Endodermal cell (in vitro differentiated cells): Measurements from ENCODE around the gene PTPRK. TPM values are rescaled to one million over a fixed set of nuclear protein-coding genes. Genes with fewer than 3 reads are reported as not detected.

Experiments used
- DNase-seq: peaks from one replicate; pipeline ENCODE4 v3.0.0-alpha.2; 2017
- H3K27ac ChIP-seq: 2 replicates; pipeline ENCODE4 v1.5.1; 2013; ENCODE audit warnings: mild to moderate bottlenecking, low read depth, low read length, moderate library complexity
- H3K27me3 ChIP-seq: 2 replicates; pipeline ENCODE4 v1.6.1; 2013; ENCODE audit warnings: mild to moderate bottlenecking, low read length, moderate library complexity; ENCODE audit not compliant: insufficient read depth, control insufficient read depth, poor library complexity, severe bottlenecking
- H3K36me3 ChIP-seq: 2 replicates; pipeline ENCODE4 v1.7.0; 2013; ENCODE audit warnings: mild to moderate bottlenecking, low read length, moderate library complexity; ENCODE audit not compliant: control insufficient read depth, insufficient read depth
- H3K4me1 ChIP-seq: one replicate; pipeline ENCODE4 v1.7.0; 2013; ENCODE audit warnings: low read length; ENCODE audit not compliant: control insufficient read depth, insufficient read depth
- H3K4me3 ChIP-seq: 2 replicates; pipeline ENCODE4 v1.5.1; 2013; ENCODE audit warnings: mild to moderate bottlenecking, low read length, moderate library complexity
- H3K9ac ChIP-seq: 2 replicates; pipeline ENCODE4 v1.6.1; 2013; ENCODE audit warnings: mild to moderate bottlenecking, low read length, moderate library complexity; ENCODE audit not compliant: poor library complexity, severe bottlenecking; ENCODE audit errors: extremely low read depth
- H3K9me3 ChIP-seq: 2 replicates; pipeline ENCODE4 v1.6.1; 2013; ENCODE audit warnings: mild to moderate bottlenecking, low read length, moderate library complexity; ENCODE audit not compliant: control insufficient read depth
- H3K27ac Mint-ChIP-seq: 2 replicates; pipeline ENCODE4 v1.8.0; 2020; ENCODE audit warnings: mixed read lengths
- H3K27me3 Mint-ChIP-seq: 2 replicates; pipeline ENCODE4 v1.8.0; 2021; ENCODE audit warnings: mild to moderate bottlenecking, mixed read lengths; ENCODE audit not compliant: insufficient read depth
- H3K36me3 Mint-ChIP-seq: 2 replicates; pipeline ENCODE4 v1.8.0; 2020; ENCODE audit warnings: low read depth, mixed read lengths
- H3K4me1 Mint-ChIP-seq: 2 replicates; pipeline ENCODE4 v1.8.0; 2020; ENCODE audit warnings: mixed read lengths
- H3K4me3 Mint-ChIP-seq: 2 replicates; pipeline ENCODE4 v1.8.0; 2020; ENCODE audit warnings: mild to moderate bottlenecking, moderate library complexity, mixed read lengths
- H3K9me3 Mint-ChIP-seq: 2 replicates; pipeline ENCODE4 v1.8.0; 2020; ENCODE audit warnings: mild to moderate bottlenecking, mixed read lengths
- CTCF ChIP-seq: fragments of 200-600 bp; sonication (generic); conservative IDR thresholded peaks from 2 replicates; pipeline ENCODE4 v1.5.0; 2021; ENCODE audit warnings: antibody characterized with exemption, mild to moderate bottlenecking
- WGBS, 2 experiments: methylation state at CpG; one replicate each; pipeline versions ENCODE4 v1.1.5 to v1.1.7; 2013; ENCODE audit warnings: missing lambda C conversion rate in 2 of 2, mixed read lengths in 1 of 2; ENCODE audit not compliant: insufficient coverage in 1 of 2, insufficient read length in 1 of 2; 5-methylcytosine and 5-hydroxymethylcytosine counted together
- total RNA-seq, 2 donors: library from RNA; stranded (reverse); fragmentation: NEBNext Ultra II Directional in 1 of 2; extraction: Animal tissue kit (Norgen Biotek cat#: 25700) in 1 of 2; gene quantifications; 2 replicates in 1 of 2; 3 replicates in 1 of 2; pipeline ENCODE4 v1.2.1, GENCODE V29; 2021

Gene PTPRK
- total RNA-seq, 2 donors from 2014 or later: 46.4 to 57.6 TPM

- peak; percentile 76 for TF ChIP-seq CTCF
- WGBS, 2 experiments: 89 to 100% methylated on average over 2 to 6 of the region's 6 CpGs
- H3K27me3 Mint-ChIP-seq: no peaks in the 10 kb centered on the region
- no peaks in the 10 kb centered on the region for H3K9me3 ChIP-seq
- H3K36me3 ChIP-seq: no peaks in the 10 kb centered on the region
- H3K27ac Mint-ChIP-seq: no peak overlapping the region
- H3K27ac ChIP-seq: no peak overlapping the region
- H3K9me3 Mint-ChIP-seq: no peaks in the 10 kb centered on the region
- no peak overlapping the region for H3K4me3 ChIP-seq
- no peak overlapping the region for H3K4me3 Mint-ChIP-seq
- H3K36me3 Mint-ChIP-seq: no peaks in the 10 kb centered on the region
- H3K4me1 Mint-ChIP-seq: peaks cover 13% of the 10 kb centered on the region
- H3K4me1 ChIP-seq: no peaks in the 10 kb centered on the region
- peak; percentile 52 for DNase-seq
- no peak overlapping the region for H3K9ac ChIP-seq
- no peaks in the 10 kb centered on the region for H3K27me3 ChIP-seq
Measured at GRCh38 chr6:127956260-127956888, 564.0 kb downstream of the PTPRK start.

GRCh38 chr6:127954082-127954481 lies 566.3 kb downstream of the PTPRK start:
- no peaks in the 10 kb centered on the region for H3K36me3 ChIP-seq
- H3K27ac ChIP-seq: no peak overlapping the region
- Mint-ChIP-seq H3K36me3 (no peaks in the 10 kb centered on the region), H3K4me3 (no peak overlapping the region), H3K27me3 (no peaks in the 10 kb centered on the region), H3K27ac (no peak overlapping the region), H3K4me1 (peaks cover 13% of the 10 kb centered on the region), H3K9me3 (no peaks in the 10 kb centered on the region)
- no peak for TF ChIP-seq CTCF
- WGBS, 2 experiments: 93 to 96% methylated on average over 3 to 4 of the region's 4 CpGs
- DNase-seq: no peak
- H3K4me1 ChIP-seq: no peaks in the 10 kb centered on the region
- no peak overlapping the region for H3K9ac ChIP-seq
- no peaks in the 10 kb centered on the region for H3K27me3 ChIP-seq
- H3K9me3 ChIP-seq: no peaks in the 10 kb centered on the region
- H3K4me3 ChIP-seq: no peak overlapping the region

- Histone ChIP-seq H3K9me3 (no peaks in the 10 kb centered on the region), H3K27me3 (no peaks in the 10 kb centered on the region), H3K36me3 (no peaks in the 10 kb centered on the region), H3K27ac (no peak overlapping the region), H3K4me3 (no peak overlapping the region), H3K4me1 (no peaks in the 10 kb centered on the region), H3K9ac (no peak overlapping the region)
- Mint-ChIP-seq H3K9me3 (no peaks in the 10 kb centered on the region), H3K27me3 (no peaks in the 10 kb centered on the region), H3K4me1 (peaks cover 13% of the 10 kb centered on the region), H3K27ac (no peak overlapping the region), H3K4me3 (no peak overlapping the region), H3K36me3 (no peaks in the 10 kb centered on the region)
- TF ChIP-seq CTCF: no peak
- 89 to 100% methylated on average over 1 to 4 of the region's 4 CpGs for WGBS, 2 experiments
- DNase-seq: no peak
Measured at GRCh38 chr6:127952831-127953230, 567.6 kb downstream of the PTPRK start.
